Measurements from ENCODE around the gene PMFBP1. TPM values are rescaled to one million over a fixed set of nuclear protein-coding genes. Genes with fewer than 3 reads are reported as not detected.

The PMFBP1 gene
- total and polyA plus RNA-seq, 2 experiments from 2014 or later: 2.6 to 3.3 TPM

GRCh38 chr16:72124761-72125634 lies 47.0 kb downstream of the PMFBP1 start (continued):
- TF ChIP-seq ZNF331 (CRISPR knock-in tag; IDR thresholded peaks at IDR 0.05; ENCODE audit: low read depth): no peak
- no peak for TF ChIP-seq EZH2 (IDR thresholded peaks at IDR 0.05; ENCODE audit: low read depth, unreplicated experiment)
- TF ChIP-seq NANOG (IDR thresholded peaks at IDR 0.05; ENCODE audit: borderline replicate concordance): no peak
- no peak for TF ChIP-seq ZNF462 (CRISPR knock-in tag; IDR thresholded peaks at IDR 0.05)

- H4K20me1 ChIP-seq (replicated peaks; ENCODE audit: insufficient read depth): no peaks in the 10 kb centered on the region
- no peaks in the 10 kb centered on the region for H3F3A ChIP-seq (replicated peaks; ENCODE audit: low read depth)
- no peaks in the 10 kb centered on the region for H3K79me2 ChIP-seq (replicated peaks; ENCODE audit: insufficient read depth)
- no peak overlapping the region for H3K4me3 ChIP-seq
- DNase-seq (ENCODE audit: low spot score) (no peak), ATAC-seq (no peak)
- H3K4me1 ChIP-seq (ENCODE audit: insufficient read depth): no peaks in the 10 kb centered on the region; the same call in 1 of the 2 replicates
- H3K27ac Mint-ChIP-seq: no peak overlapping the region
- H3K4me1 Mint-ChIP-seq: peaks cover 17% of the 10 kb centered on the region
- no peaks in the 10 kb centered on the region for H3K9me2 ChIP-seq (ENCODE audit: insufficient read depth)
- H3K27ac ChIP-seq (ENCODE audit: low read depth): no peak overlapping the region
- no peak overlapping the region for H3K4me3 Mint-ChIP-seq
- no peak overlapping the region for H3K4me2 ChIP-seq
- no peaks in the 10 kb centered on the region for H3K36me3 Mint-ChIP-seq (ENCODE audit: low read depth)
- H3K9me3 Mint-ChIP-seq: no peaks in the 10 kb centered on the region
- H3K27me3 ChIP-seq (ENCODE audit: insufficient read depth): no peaks in the 10 kb centered on the region
- H2AFZ ChIP-seq: no peak overlapping the region
- H3K27me3 Mint-ChIP-seq (ENCODE audit: insufficient read depth, low read depth, poor library complexity): peaks cover 12% of the 10 kb centered on the region
- no peaks in the 10 kb centered on the region for H3K36me3 ChIP-seq (ENCODE audit: insufficient read depth)
- TF ChIP-seq POLR2AphosphoS5 (IDR thresholded peaks at IDR 0.05; ENCODE audit: low read depth): no peak
- no peak for TF ChIP-seq EZH2 (IDR thresholded peaks at IDR 0.05; ENCODE audit: low read depth, unreplicated experiment)
- no peak for TF ChIP-seq REST (IDR thresholded peaks at IDR 0.05; ENCODE audit: unreplicated experiment)
- TF ChIP-seq ETS1 (IDR thresholded peaks at IDR 0.05): no peak
- no peak for TF ChIP-seq CREB1 (CRISPR knock-in tag; IDR thresholded peaks at IDR 0.05; ENCODE audit: low read depth)
- TF ChIP-seq CTCF (conservative IDR thresholded peaks at IDR 0.05; ENCODE audit: low read depth in 2 of 2): no peak
- no peak for TF ChIP-seq EZH2phosphoT487 (IDR thresholded peaks at IDR 0.05; ENCODE audit: unreplicated experiment)
- no peak for TF ChIP-seq NANOG (IDR thresholded peaks at IDR 0.05; ENCODE audit: borderline replicate concordance)
- TF ChIP-seq JUNB (IDR thresholded peaks at IDR 0.05; ENCODE audit: unreplicated experiment): no peak
Measured at GRCh38 chr16:72124148-72124547, 47.8 kb downstream of the PMFBP1 start.
